ENCODE results near the gene CHKA.

DNA sequence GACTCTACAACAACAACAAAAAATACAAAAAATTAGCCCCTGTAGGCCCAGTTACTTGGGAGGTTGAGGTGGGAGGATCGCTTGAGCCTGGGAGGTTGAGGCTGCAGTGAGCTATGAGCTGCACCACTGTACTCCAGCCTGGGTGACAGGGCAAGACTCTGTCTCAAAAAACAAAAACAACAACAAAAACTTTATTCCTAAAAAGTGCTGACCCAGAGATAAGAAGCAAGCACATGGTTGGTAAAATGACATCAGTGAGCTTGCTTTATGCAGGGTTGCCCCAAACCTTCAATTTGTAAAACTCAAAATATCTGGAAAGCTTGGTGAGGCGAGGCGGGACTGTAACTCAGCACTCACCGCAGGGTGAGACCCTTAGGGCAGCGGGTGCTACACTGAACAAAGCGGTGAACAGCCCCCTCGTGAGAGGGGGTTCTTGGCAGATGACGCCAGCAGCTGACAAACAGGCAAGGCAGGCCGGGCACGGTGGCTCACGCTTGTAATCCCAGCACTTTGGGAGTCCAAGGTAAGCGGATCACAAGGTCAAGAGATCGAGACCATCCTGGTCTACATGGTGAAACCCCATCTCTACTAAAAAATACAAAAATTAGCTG is 85.8 kb downstream of the CHKA start:
- no peak for TF ChIP-seq FOXP2 (optimal IDR thresholded peaks at IDR 0.05; ENCODE audit: control extremely low read depth, extremely low read length, insufficient read depth)
- no peak for TF ChIP-seq POLR2AphosphoS5 (IDR thresholded peaks at IDR 0.05; ENCODE audit: borderline replicate concordance, low read depth, low read length)

All from SK-N-MC (cell line).